HepG2 (cell line): ENCODE results near the gene TGFB2. TPM values are rescaled to one million over a fixed set of nuclear protein-coding genes. Genes with fewer than 3 reads are reported as not detected.

Source experiments
- ATAC-seq: fragments of 200-7000 bp; cut with Tn5 transposase; 3 replicates; pipeline ENCODE4 v1.9.1; 2020; ENCODE audit warnings: mild to moderate bottlenecking, moderate library complexity
- BruUV-seq: library from RNA; stranded (reverse); fragments of 400-500 nt; replicated peaks from 2 replicates; lab custom pipeline; 2021; lab: Mats Ljungman, UMichigan
- CTCF ChIA-PET: fragments of 300-600 bp; formaldehyde crosslinking; extraction: SDS; loops from one replicate; lab custom pipeline; 2021; ENCODE audit warnings: low total read pairs, inconsistent platforms, low intra/inter-chr PET ratio; lab: Yijun Ruan, JAX
- POLR2A ChIA-PET: fragments of 350-600 bp; sonication (Branson Sonifier 250); formaldehyde crosslinking; loops from one replicate; lab custom pipeline; 2020; ENCODE audit warnings: antibody characterized with exemption, inconsistent platforms; lab: Yijun Ruan, JAX
- DNase-seq: peaks from one replicate; pipeline ENCODE4 v3.0.0-alpha.2; 2015; ENCODE audit warnings: low spot score
- FAIRE-seq: peaks from 3 replicates; lab custom pipeline; 2011; peaks lifted over from hg19 to GRCh38; lab: Jason Lieb, UNC
- H2AFZ ChIP-seq: one replicate; pipeline ENCODE4 v1.6.1; 2011; ENCODE audit warnings: low read length, inconsistent platforms
- H3K27ac ChIP-seq: fragments of 300-600 bp; 3 replicates; pipeline ENCODE4 v1.8.0; 2011; ENCODE audit warnings: mixed run types, mild to moderate bottlenecking, mixed read lengths, low read length, inconsistent platforms; ENCODE audit not compliant: insufficient read depth; ENCODE audit errors: extremely low read length
- H3K27me3 ChIP-seq, 2 experiments: fragments of 200-600 bp in 1 of 2; 2 replicates in 1 of 2; 3 replicates in 1 of 2; pipeline versions ENCODE4 v1.6.0 to v1.8.0; 2011; ENCODE audit warnings: low read length in 2 of 2, mild to moderate bottlenecking in 2 of 2, moderate library complexity in 2 of 2, inconsistent platforms in 1 of 2; ENCODE audit not compliant: insufficient read depth in 2 of 2, control insufficient read depth in 1 of 2
- H3K36me3 ChIP-seq, 2 experiments: fragments of 200-600 bp in 1 of 2; replicated peaks in 1 of 2; 2 replicates in 1 of 2; 3 replicates in 1 of 2; pipeline versions ENCODE4 v1.5.1 to v1.8.0; 2011; ENCODE audit warnings: low read length in 2 of 2, inconsistent platforms in 1 of 2; ENCODE audit not compliant: insufficient read depth in 2 of 2, control insufficient read depth in 1 of 2
- H3K4me1 ChIP-seq: 2 replicates; pipeline ENCODE4 v1.5.1; 2012; ENCODE audit warnings: low read length, inconsistent platforms; ENCODE audit not compliant: insufficient read depth
- H3K4me2 ChIP-seq: 2 replicates; pipeline ENCODE4 v1.6.0; 2011; ENCODE audit warnings: low read depth, low read length, inconsistent platforms
- H3K4me3 ChIP-seq, 3 experiments: fragments of 200-600 bp in 1 of 3; sonication (generic), shearing (Covaris generic) in 1 of 3; replicated peaks in 1 of 3; 2 replicates each; pipeline ENCODE4 v1.5.1; 2011 to 2016; ENCODE audit warnings: low read length in 3 of 3, inconsistent platforms in 2 of 3, low read depth in 2 of 3, mild to moderate bottlenecking in 2 of 3, control low read depth in 1 of 3, mixed read lengths in 1 of 3; ENCODE audit not compliant: insufficient read depth in 1 of 3
- H3K79me2 ChIP-seq: one replicate; pipeline ENCODE4 v1.6.1; 2011; ENCODE audit warnings: low read length, inconsistent platforms; ENCODE audit not compliant: insufficient read depth
- H3K9ac ChIP-seq: 2 replicates; pipeline ENCODE4 v1.6.0; 2011; ENCODE audit warnings: mild to moderate bottlenecking, low read depth, low read length, inconsistent platforms; ENCODE audit not compliant: insufficient read depth
- H3K9me3 ChIP-seq: 2 replicates; pipeline ENCODE4 v1.5.1; 2012; ENCODE audit warnings: mild to moderate bottlenecking, low read length
- H4K20me1 ChIP-seq: 2 replicates; pipeline ENCODE4 v1.6.0; 2011; ENCODE audit warnings: inconsistent platforms, mild to moderate bottlenecking, low read length, moderate library complexity; ENCODE audit not compliant: insufficient read depth
- IKZF1 ChIP-seq: fragments of 450-650 bp; IDR thresholded peaks from 2 replicates; pipeline ENCODE4 v1.7.1; 2016
- MED8 ChIP-seq: sonication (generic); formaldehyde crosslinking; IDR thresholded peaks from 2 replicates; pipeline ENCODE4 v1.8.1; 2023; ENCODE audit warnings: mild to moderate bottlenecking, missing genetic modification reagents; ENCODE audit not compliant: insufficient replicate concordance
- MIXL1 ChIP-seq: IDR thresholded peaks from 2 replicates; pipeline ENCODE4 v1.6.1; 2016
- NAIF1 ChIP-seq: sonication (generic); formaldehyde crosslinking; IDR thresholded peaks from 2 replicates; pipeline ENCODE4 v1.5.0; 2020; ENCODE audit warnings: mild to moderate bottlenecking, missing genetic modification reagents, borderline replicate concordance
- POLR2AphosphoS5 ChIP-seq: IDR thresholded peaks from 2 replicates; pipeline ENCODE4 v1.6.1; 2012; ENCODE audit warnings: low read depth, low read length
- SMYD3 ChIP-seq: sonication (generic); formaldehyde crosslinking; IDR thresholded peaks from 2 replicates; pipeline ENCODE4 v1.8.1; 2023; ENCODE audit warnings: mild to moderate bottlenecking, missing genetic modification reagents
- SRY ChIP-seq: sonication (generic); formaldehyde crosslinking; IDR thresholded peaks from 2 replicates; pipeline ENCODE4 v1.8.0; 2022; ENCODE audit warnings: mild to moderate bottlenecking, missing genetic modification reagents
- ZBTB7B ChIP-seq: sonication (generic); formaldehyde crosslinking; IDR thresholded peaks from 2 replicates; pipeline ENCODE4 v1.4.0; 2020; ENCODE audit warnings: missing genetic modification reagents
- ZNF235 ChIP-seq: sonication (generic); formaldehyde crosslinking; IDR thresholded peaks from 2 replicates; pipeline ENCODE4 v1.8.1; 2023; ENCODE audit warnings: mild to moderate bottlenecking, missing genetic modification reagents, borderline replicate concordance
- ZNF331 ChIP-seq: sonication (generic); formaldehyde crosslinking; IDR thresholded peaks from 2 replicates; pipeline ENCODE4 v1.4.0; 2020; ENCODE audit warnings: missing genetic modification reagents
- ZNF333 ChIP-seq: sonication (generic); formaldehyde crosslinking; IDR thresholded peaks from 2 replicates; pipeline ENCODE4 v1.4.0; 2020; ENCODE audit warnings: mild to moderate bottlenecking, missing genetic modification reagents, borderline replicate concordance
- ZNF382 ChIP-seq: sonication (generic); formaldehyde crosslinking; IDR thresholded peaks from 2 replicates; pipeline ENCODE4 v1.5.0; 2020; ENCODE audit warnings: missing genetic modification reagents, mild to moderate bottlenecking, borderline replicate concordance
- ZNF546 ChIP-seq: sonication (generic); formaldehyde crosslinking; conservative IDR thresholded peaks from 2 replicates; pipeline ENCODE4 v1.8.1; 2023; ENCODE audit warnings: mild to moderate bottlenecking, missing genetic modification reagents
- ZNF629 ChIP-seq: sonication (generic); formaldehyde crosslinking; conservative IDR thresholded peaks from 2 replicates; pipeline ENCODE4 v1.5.0; 2020; ENCODE audit warnings: missing genetic modification reagents
- ZNF724P ChIP-seq: sonication (generic); formaldehyde crosslinking; IDR thresholded peaks from 2 replicates; pipeline ENCODE4 v1.8.0; 2022; ENCODE audit warnings: missing genetic modification reagents, borderline replicate concordance
- ZNF775 ChIP-seq: sonication (generic); formaldehyde crosslinking; IDR thresholded peaks from 2 replicates; pipeline ENCODE4 v1.4.0; 2020; ENCODE audit warnings: missing genetic modification reagents, mild to moderate bottlenecking, moderate library complexity, borderline replicate concordance
- ZNF879 ChIP-seq: sonication (generic); formaldehyde crosslinking; IDR thresholded peaks from 2 replicates; pipeline ENCODE4 v1.8.1; 2023; ENCODE audit warnings: missing genetic modification reagents
- ZSCAN21 ChIP-seq: sonication (generic); formaldehyde crosslinking; IDR thresholded peaks from 2 replicates; pipeline ENCODE4 v1.8.0; 2022; ENCODE audit warnings: mild to moderate bottlenecking, missing genetic modification reagents, moderate library complexity, borderline replicate concordance
- WGBS: methylation state at CpG from one replicate; pipeline ENCODE4 v1.1.6; 2017; ENCODE audit warnings: low lambda C conversion rate; 5-methylcytosine and 5-hydroxymethylcytosine counted together
- in situ Hi-C: cut with HindIII; loops from 2 replicates; pipeline ENCODE4 v1.10.0; 2017; ENCODE audit warnings: low pct_unique_long_range_greater_than_20kb; ENCODE audit not compliant: extremely low pct_ligation_motif_present
- intact Hi-C: fragments of 100-400 bp; cut with micrococcal nuclease; formaldehyde crosslinking; loops from one replicate; pipeline ENCODE4 v1.10.0; 2022; ENCODE audit not compliant: unreplicated experiment
- polyA plus RNA-seq, 8 experiments: library from polyadenylated mRNA; depleted of rRNA in 3 of 8; stranded (reverse) in 7 of 8; unstranded in 1 of 8; fragments of >200 nt; fragmentation: Illumina TruSeq in 4 of 8; extraction: Trizol in 4 of 8; gene quantifications; 2 replicates each; pipeline versions ENCODE4 v1.2.1 to v1.2.3, GENCODE V29; 2011 to 2016; ENCODE audit warnings: low read depth in 4 of 8, missing spikeins in 1 of 8, mixed read lengths in 1 of 8; ENCODE audit not compliant: insufficient read depth in 1 of 8
- total RNA-seq, 5 experiments: library from RNA; depleted of rRNA; stranded (reverse); fragments of >200 nt; fragmentation: Illumina TruSeq; extraction: Trizol; gene quantifications; 2 replicates each; pipeline ENCODE4 v1.2.3, GENCODE V29; 2016; ENCODE audit warnings: low read depth in 1 of 5
- TF ChIP-seq, protein P1 (sequence below): sonication (generic); formaldehyde crosslinking; IDR thresholded peaks from 2 replicates; pipeline ENCODE4 v1.4.0; 2020; ENCODE audit warnings: missing genetic modification reagents; ENCODE audit errors: not compliant biosample characterization
- TF ChIP-seq, protein P2 (sequence below): sonication (generic); formaldehyde crosslinking; IDR thresholded peaks from 2 replicates; pipeline ENCODE4 v1.5.0; 2020; ENCODE audit warnings: mild to moderate bottlenecking, missing genetic modification reagents, borderline replicate concordance

Gene TGFB2
- total and polyA plus RNA-seq, 2 of the 13 experiments (the other 11 are each of a cell fraction or from before 2014, with no cell fraction given) = 0.07 TPM; not detected in 1

DNA sequence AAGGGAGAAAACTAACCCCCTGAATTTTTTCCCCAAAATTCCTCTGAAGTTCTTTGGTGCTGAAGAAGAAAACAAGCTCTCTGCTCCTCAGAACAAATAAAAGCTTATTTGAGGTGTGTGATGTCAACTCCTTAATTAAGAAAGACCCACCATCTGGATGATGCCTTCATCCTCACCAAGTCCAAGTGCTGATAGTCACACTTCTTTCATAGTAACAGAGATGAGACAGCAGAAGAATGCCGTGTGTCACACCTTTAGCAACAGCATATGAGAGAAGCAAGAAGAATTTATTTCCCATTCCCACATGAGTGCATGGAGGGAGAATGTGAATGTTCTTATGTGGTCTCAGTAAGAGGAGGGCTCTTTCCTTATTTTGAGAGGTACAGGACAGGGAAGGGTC, 91.2 kb downstream of the TGFB2 start:
- no peak for DNase-seq
- Histone ChIP-seq H3K27me3 (no peaks in the 10 kb centered on the region), H2AFZ (no peak overlapping the region), H3K4me2 (no peak overlapping the region), H3K9ac (no peak overlapping the region), H3K4me3 (no peak overlapping the region), H3K27ac (no peak overlapping the region), H3K9me3 (no peaks in the 10 kb centered on the region), H3K36me3 (no peaks in the 10 kb centered on the region), H3K79me2 (no peaks in the 10 kb centered on the region), H3K4me1 (peaks cover 19% of the 10 kb centered on the region)
- ChIA-PET CTCF (no interaction called here), POLR2A (no interaction called here)
- FAIRE-seq = no peak
- in situ Hi-C loops = no loop called here
- intact Hi-C loops = no loop called here
- 47% methylated on average over 1 of the region's 1 CpG for WGBS
- ATAC-seq = no peak
- BruUV-seq = no TSS peak
- TF ChIP-seq ZNF775 (CRISPR knock-in tag) = no peak
- no peak for TF ChIP-seq ZNF724P
- no peak for TF ChIP-seq POLR2AphosphoS5
- TF ChIP-seq MIXL1 = no peak
- TF ChIP-seq SRY (CRISPR knock-in tag) = no peak
- no peak for TF ChIP-seq ZNF629
- no peak for TF ChIP-seq ZNF333 (CRISPR knock-in tag)
- no peak for TF ChIP-seq SMYD3
- TF ChIP-seq ZNF235 (CRISPR knock-in tag) = no peak
- TF ChIP-seq ZNF331 (CRISPR knock-in tag) = no peak
- no peak for TF ChIP-seq MED8
- TF ChIP-seq, protein P1, sequence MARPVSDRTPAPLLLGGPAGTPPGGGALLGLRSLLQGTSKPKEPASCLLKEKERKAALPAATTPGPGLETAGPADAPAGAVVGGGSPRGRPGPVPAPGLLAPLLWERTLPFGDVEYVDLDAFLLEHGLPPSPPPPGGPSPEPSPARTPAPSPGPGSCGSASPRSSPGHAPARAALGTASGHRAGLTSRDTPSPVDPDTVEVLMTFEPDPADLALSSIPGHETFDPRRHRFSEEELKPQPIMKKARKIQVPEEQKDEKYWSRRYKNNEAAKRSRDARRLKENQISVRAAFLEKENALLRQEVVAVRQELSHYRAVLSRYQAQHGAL (CRISPR knock-in tag) = no peak
- no peak for TF ChIP-seq ZNF382 (CRISPR knock-in tag)
- TF ChIP-seq IKZF1 = no peak
- no peak for TF ChIP-seq ZSCAN21
- TF ChIP-seq, protein P2, sequence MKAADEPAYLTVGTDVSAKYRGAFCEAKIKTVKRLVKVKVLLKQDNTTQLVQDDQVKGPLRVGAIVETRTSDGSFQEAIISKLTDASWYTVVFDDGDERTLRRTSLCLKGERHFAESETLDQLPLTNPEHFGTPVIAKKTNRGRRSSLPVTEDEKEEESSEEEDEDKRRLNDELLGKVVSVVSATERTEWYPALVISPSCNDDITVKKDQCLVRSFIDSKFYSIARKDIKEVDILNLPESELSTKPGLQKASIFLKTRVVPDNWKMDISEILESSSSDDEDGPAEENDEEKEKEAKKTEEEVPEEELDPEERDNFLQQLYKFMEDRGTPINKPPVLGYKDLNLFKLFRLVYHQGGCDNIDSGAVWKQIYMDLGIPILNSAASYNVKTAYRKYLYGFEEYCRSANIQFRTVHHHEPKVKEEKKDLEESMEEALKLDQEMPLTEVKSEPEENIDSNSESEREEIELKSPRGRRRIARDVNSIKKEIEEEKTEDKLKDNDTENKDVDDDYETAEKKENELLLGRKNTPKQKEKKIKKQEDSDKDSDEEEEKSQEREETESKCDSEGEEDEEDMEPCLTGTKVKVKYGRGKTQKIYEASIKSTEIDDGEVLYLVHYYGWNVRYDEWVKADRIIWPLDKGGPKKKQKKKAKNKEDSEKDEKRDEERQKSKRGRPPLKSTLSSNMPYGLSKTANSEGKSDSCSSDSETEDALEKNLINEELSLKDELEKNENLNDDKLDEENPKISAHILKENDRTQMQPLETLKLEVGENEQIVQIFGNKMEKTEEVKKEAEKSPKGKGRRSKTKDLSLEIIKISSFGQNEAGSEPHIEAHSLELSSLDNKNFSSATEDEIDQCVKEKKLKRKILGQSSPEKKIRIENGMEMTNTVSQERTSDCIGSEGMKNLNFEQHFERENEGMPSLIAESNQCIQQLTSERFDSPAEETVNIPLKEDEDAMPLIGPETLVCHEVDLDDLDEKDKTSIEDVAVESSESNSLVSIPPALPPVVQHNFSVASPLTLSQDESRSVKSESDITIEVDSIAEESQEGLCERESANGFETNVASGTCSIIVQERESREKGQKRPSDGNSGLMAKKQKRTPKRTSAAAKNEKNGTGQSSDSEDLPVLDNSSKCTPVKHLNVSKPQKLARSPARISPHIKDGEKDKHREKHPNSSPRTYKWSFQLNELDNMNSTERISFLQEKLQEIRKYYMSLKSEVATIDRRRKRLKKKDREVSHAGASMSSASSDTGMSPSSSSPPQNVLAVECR (CRISPR knock-in tag) = no peak
- TF ChIP-seq ZNF546 = no peak
- no peak for TF ChIP-seq NAIF1 (CRISPR knock-in tag)
- TF ChIP-seq ZBTB7B (CRISPR knock-in tag) = no peak
- TF ChIP-seq ZNF879 (CRISPR knock-in tag) = no peak
- TF ChIP-seq, all 625 proteins: peak for 0
- H4K20me1 ChIP-seq = no peaks in the 10 kb centered on the region
